ENCODE results near the gene ABCB10.

DNA sequence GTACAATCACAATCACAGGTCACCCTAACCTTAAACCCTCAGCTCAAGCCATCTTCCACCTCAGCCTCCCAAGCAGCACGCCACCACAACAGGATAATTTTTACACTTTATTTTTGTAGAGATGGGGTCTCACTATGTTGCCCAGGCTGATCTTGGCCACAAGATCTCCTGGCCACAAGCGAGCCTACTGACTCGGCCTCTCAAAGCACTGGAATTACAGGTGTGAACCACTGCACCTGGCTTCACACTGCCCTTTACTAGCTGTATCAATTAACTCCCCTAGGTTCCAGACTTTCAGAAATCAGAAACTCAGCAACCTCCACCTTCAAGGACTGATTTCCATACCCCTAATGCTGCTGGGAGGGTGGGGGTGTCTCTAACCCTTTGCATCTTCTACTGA lies 87.3 kb downstream of the ABCB10 start:
- TF ChIP-seq CTCF (IDR thresholded peaks at IDR 0.05; ENCODE audit: low read depth, low read length, missing input control) (no peak), FOXA1 (IDR thresholded peaks at IDR 0.05) (no peak), HNF4A (conservative IDR thresholded peaks at IDR 0.05) (no peak), ATF3 (IDR thresholded peaks at IDR 0.05) (no peak), YY1 (IDR thresholded peaks at IDR 0.05) (no peak), TAF1 (conservative IDR thresholded peaks at IDR 0.05) (no peak), SP1 (IDR thresholded peaks at IDR 0.05) (no peak)
- TF ChIP-seq, protein P1, sequence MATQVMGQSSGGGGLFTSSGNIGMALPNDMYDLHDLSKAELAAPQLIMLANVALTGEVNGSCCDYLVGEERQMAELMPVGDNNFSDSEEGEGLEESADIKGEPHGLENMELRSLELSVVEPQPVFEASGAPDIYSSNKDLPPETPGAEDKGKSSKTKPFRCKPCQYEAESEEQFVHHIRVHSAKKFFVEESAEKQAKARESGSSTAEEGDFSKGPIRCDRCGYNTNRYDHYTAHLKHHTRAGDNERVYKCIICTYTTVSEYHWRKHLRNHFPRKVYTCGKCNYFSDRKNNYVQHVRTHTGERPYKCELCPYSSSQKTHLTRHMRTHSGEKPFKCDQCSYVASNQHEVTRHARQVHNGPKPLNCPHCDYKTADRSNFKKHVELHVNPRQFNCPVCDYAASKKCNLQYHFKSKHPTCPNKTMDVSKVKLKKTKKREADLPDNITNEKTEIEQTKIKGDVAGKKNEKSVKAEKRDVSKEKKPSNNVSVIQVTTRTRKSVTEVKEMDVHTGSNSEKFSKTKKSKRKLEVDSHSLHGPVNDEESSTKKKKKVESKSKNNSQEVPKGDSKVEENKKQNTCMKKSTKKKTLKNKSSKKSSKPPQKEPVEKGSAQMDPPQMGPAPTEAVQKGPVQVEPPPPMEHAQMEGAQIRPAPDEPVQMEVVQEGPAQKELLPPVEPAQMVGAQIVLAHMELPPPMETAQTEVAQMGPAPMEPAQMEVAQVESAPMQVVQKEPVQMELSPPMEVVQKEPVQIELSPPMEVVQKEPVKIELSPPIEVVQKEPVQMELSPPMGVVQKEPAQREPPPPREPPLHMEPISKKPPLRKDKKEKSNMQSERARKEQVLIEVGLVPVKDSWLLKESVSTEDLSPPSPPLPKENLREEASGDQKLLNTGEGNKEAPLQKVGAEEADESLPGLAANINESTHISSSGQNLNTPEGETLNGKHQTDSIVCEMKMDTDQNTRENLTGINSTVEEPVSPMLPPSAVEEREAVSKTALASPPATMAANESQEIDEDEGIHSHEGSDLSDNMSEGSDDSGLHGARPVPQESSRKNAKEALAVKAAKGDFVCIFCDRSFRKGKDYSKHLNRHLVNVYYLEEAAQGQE (IDR thresholded peaks at IDR 0.05) = no peak
- TF ChIP-seq, protein P2, sequence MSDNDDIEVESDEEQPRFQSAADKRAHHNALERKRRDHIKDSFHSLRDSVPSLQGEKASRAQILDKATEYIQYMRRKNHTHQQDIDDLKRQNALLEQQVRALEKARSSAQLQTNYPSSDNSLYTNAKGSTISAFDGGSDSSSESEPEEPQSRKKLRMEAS (IDR thresholded peaks at IDR 0.05) = no peak
- TF ChIP-seq, protein P3, sequence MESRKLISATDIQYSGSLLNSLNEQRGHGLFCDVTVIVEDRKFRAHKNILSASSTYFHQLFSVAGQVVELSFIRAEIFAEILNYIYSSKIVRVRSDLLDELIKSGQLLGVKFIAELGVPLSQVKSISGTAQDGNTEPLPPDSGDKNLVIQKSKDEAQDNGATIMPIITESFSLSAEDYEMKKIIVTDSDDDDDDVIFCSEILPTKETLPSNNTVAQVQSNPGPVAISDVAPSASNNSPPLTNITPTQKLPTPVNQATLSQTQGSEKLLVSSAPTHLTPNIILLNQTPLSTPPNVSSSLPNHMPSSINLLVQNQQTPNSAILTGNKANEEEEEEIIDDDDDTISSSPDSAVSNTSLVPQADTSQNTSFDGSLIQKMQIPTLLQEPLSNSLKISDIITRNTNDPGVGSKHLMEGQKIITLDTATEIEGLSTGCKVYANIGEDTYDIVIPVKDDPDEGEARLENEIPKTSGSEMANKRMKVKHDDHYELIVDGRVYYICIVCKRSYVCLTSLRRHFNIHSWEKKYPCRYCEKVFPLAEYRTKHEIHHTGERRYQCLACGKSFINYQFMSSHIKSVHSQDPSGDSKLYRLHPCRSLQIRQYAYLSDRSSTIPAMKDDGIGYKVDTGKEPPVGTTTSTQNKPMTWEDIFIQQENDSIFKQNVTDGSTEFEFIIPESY (IDR thresholded peaks at IDR 0.05) = no peak
